KMS-11 (cell line): Measurements from ENCODE around the gene FARS2.

Experiments used
- H2AFZ ChIP-seq: fragments of 200-600 bp; sonication (generic); 2 replicates; pipeline ENCODE4 v1.6.1; 2016; ENCODE audit warnings: antibody characterized with exemption, mixed run types, low read depth
- H3K27ac ChIP-seq: fragments of 200-600 bp; sonication (generic); 2 replicates; pipeline ENCODE4 v1.6.1; 2016; ENCODE audit warnings: mild to moderate bottlenecking, mixed run types
- H3K27me3 ChIP-seq: fragments of 200-600 bp; sonication (generic); 2 replicates; pipeline ENCODE4 v1.6.1; 2017; ENCODE audit warnings: mild to moderate bottlenecking, low read depth, mixed run types, moderate library complexity; ENCODE audit not compliant: insufficient read depth
- H3K36me3 ChIP-seq: fragments of 200-600 bp; sonication (generic); 2 replicates; pipeline ENCODE4 v1.6.1; 2017; ENCODE audit warnings: mild to moderate bottlenecking, mixed run types; ENCODE audit not compliant: insufficient read depth
- H3K4me1 ChIP-seq: fragments of 200-600 bp; sonication (generic); 2 replicates; pipeline ENCODE4 v1.6.1; 2016; ENCODE audit warnings: mild to moderate bottlenecking, low read depth, mixed run types; ENCODE audit not compliant: poor library complexity, severe bottlenecking
- H3K4me2 ChIP-seq: fragments of 200-600 bp; sonication (generic); 2 replicates; pipeline ENCODE4 v1.7.0; 2016; ENCODE audit warnings: mild to moderate bottlenecking, mixed run types
- H3K4me3 ChIP-seq: fragments of 200-600 bp; sonication (generic); IDR thresholded peaks from 2 replicates; pipeline ENCODE4 v1.6.1; 2017; ENCODE audit warnings: low read depth, low read length, mixed read lengths; ENCODE audit not compliant: insufficient read depth
- H3K79me2 ChIP-seq: fragments of 200-600 bp; sonication (generic); 2 replicates; pipeline ENCODE4 v1.6.1; 2016; ENCODE audit warnings: low read depth, mixed run types; ENCODE audit not compliant: insufficient read depth
- H3K9ac ChIP-seq: fragments of 200-600 bp; sonication (generic); 2 replicates; pipeline ENCODE4 v1.6.1; 2016; ENCODE audit warnings: mild to moderate bottlenecking, mixed run types
- H4K20me1 ChIP-seq: fragments of 200-600 bp; sonication (generic); 2 replicates; pipeline ENCODE4 v1.6.1; 2016; ENCODE audit warnings: mild to moderate bottlenecking, mixed run types; ENCODE audit not compliant: insufficient read depth
- TF ChIP-seq, protein P1 (sequence below): fragments of 200-600 bp; sonication (generic); conservative IDR thresholded peaks from 2 replicates; pipeline ENCODE4 v1.6.1; 2017; ENCODE audit warnings: low read depth, mild to moderate bottlenecking, antibody characterized with exemption, low read length, moderate library complexity, mixed read lengths

The FARS2 gene

DNA sequence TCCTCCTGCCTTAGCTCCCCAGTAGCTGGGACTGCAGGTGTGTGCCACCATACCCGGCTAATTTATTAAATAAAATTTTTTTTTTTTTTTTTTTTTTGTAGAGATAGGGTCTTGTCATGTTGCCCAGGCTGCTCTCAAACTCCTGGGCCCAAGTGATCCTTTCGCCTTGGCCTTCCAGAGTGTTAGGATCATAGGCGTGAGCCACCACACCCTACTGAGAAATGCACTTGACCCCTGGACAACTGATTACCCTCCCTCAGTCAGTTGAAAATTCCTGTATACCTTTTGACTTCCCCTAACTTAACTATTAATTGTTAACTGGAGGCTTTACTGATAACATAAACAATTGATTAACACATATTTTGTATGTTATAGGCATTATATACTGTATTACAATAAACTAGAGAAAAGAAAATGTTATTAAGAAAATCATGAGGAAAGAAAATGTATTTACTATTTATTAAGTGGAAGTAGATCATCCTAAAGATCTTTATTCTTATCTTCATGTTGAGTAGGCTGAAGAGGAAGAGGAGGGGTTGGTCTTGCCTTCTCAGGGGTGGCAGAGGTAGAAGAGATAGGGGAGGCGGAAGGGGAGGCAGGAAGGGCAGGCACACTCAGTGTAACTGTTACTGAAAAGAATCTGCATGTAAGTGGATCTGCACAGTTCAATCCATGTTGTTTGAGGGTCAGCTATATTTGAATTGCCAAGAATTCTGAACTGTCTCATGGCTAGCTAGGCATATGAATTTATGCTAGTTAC, 104.3 kb downstream of the FARS2 start:
- Histone ChIP-seq H3K9ac (no peak overlapping the region), H2AFZ (no peak overlapping the region), H3K27ac (no peak overlapping the region), H3K4me1 (no peaks in the 10 kb centered on the region), H3K4me2 (no peak overlapping the region), H3K27me3 (no peaks in the 10 kb centered on the region), H3K79me2 (no peaks in the 10 kb centered on the region), H4K20me1 (no peaks in the 10 kb centered on the region), H3K36me3 (no peaks in the 10 kb centered on the region), H3K4me3 (no peak overlapping the region)
- TF ChIP-seq, protein P1, sequence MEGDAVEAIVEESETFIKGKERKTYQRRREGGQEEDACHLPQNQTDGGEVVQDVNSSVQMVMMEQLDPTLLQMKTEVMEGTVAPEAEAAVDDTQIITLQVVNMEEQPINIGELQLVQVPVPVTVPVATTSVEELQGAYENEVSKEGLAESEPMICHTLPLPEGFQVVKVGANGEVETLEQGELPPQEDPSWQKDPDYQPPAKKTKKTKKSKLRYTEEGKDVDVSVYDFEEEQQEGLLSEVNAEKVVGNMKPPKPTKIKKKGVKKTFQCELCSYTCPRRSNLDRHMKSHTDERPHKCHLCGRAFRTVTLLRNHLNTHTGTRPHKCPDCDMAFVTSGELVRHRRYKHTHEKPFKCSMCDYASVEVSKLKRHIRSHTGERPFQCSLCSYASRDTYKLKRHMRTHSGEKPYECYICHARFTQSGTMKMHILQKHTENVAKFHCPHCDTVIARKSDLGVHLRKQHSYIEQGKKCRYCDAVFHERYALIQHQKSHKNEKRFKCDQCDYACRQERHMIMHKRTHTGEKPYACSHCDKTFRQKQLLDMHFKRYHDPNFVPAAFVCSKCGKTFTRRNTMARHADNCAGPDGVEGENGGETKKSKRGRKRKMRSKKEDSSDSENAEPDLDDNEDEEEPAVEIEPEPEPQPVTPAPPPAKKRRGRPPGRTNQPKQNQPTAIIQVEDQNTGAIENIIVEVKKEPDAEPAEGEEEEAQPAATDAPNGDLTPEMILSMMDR, result no peak

DNA sequence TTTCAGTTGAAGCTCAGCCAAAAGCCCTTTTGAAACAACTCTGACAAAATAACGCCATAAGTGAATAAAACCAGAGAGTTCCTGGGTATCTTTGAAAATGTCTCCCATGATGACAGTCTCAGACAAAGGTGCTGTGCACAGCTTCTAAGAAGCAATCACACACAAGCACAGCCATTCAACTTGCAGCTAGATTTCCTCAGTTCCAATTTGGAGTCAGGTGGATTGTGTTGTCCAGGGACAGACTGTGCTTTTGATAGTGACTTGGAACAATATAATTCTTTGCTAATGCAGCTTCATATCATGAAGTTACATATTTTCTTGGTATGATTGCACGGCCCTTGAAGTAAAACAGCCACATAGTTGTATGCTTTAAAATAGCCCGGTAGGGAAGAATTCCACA, 105.6 kb downstream of the FARS2 start:
- Histone ChIP-seq H3K9ac (no peak overlapping the region), H3K36me3 (no peaks in the 10 kb centered on the region), H4K20me1 (no peaks in the 10 kb centered on the region), H2AFZ (no peak overlapping the region), H3K4me1 (no peaks in the 10 kb centered on the region), H3K4me2 (no peak overlapping the region), H3K27me3 (no peaks in the 10 kb centered on the region), H3K4me3 (no peak overlapping the region), H3K27ac (no peak overlapping the region), H3K79me2 (no peaks in the 10 kb centered on the region)
- TF ChIP-seq, protein P1, result no peak

DNA sequence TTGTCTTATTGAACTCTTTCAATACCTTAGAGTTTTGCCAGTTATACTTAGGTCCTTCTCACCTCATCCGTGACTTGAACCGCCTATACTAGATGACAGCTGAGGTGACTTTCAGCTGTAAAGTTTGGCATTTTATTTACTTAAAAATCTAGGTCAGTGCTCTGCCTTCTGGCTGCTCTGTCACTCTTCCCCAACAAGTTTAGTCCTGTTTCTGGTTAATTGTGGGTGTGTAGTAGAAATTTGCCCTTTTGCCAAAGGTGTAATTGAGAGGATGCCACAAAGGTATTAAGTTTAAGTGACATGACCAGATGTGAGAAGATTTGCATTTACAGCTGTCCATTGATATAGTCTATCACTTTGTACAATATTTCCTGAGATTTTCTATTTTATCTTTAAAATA, 106.2 kb downstream of the FARS2 start:
- no peak overlapping the region for H3K27ac ChIP-seq
- H2AFZ ChIP-seq, result no peak overlapping the region
- H3K27me3 ChIP-seq, result no peaks in the 10 kb centered on the region
- no peaks in the 10 kb centered on the region for H4K20me1 ChIP-seq
- no peaks in the 10 kb centered on the region for H3K79me2 ChIP-seq
- TF ChIP-seq, protein P1, result no peak
- H3K4me1 ChIP-seq, result no peaks in the 10 kb centered on the region
- no peaks in the 10 kb centered on the region for H3K36me3 ChIP-seq
- H3K4me3 ChIP-seq, result no peak overlapping the region
- H3K9ac ChIP-seq, result no peak overlapping the region
- no peak overlapping the region for H3K4me2 ChIP-seq

DNA sequence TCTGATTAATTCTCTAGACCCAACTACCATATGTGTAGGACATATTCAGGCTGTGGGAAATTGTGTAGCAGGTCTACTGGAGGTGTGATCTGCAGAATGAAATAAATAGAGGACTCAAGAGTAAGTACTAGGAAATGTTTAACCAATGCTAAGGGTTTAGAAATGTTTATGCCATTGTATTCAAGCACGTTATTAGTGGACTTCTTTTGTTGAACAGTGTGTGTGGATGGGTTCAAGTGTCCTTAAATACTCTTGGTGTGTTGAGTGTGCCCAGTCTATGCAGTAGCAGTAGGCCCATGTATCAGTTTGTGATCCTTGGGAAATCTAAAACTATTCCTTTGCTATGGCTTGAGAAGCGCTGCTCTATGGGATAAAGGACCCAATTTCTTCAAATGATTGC, 112.1 kb downstream of the FARS2 start:
- Histone ChIP-seq H3K36me3 (no peaks in the 10 kb centered on the region), H3K4me3 (no peak overlapping the region), H3K27ac (no peak overlapping the region), H3K79me2 (no peaks in the 10 kb centered on the region), H3K9ac (no peak overlapping the region), H4K20me1 (no peaks in the 10 kb centered on the region), H3K4me2 (no peak overlapping the region), H3K4me1 (no peaks in the 10 kb centered on the region), H3K27me3 (no peaks in the 10 kb centered on the region), H2AFZ (no peak overlapping the region)
- TF ChIP-seq, protein P1, result no peak
